H1 (cell line): Measurements from ENCODE around the gene PHAX.

Source experiments
- CBX5 ChIP-seq: fragments of 300-800, 300-1000 bp; sonication (generic); IDR thresholded peaks from 2 replicates; pipeline ENCODE4 v1.7.1; 2016; ENCODE audit warnings: antibody characterized with exemption, low read length, low read depth
- HDAC6 ChIP-seq: IDR thresholded peaks from one replicate; pipeline ENCODE4 v1.7.1; 2012; ENCODE audit warnings: low read depth, mild to moderate bottlenecking, inconsistent platforms, low read length, moderate library complexity
- NRF1 ChIP-seq: IDR thresholded peaks from 2 replicates; pipeline ENCODE4 v1.6.1; 2011; ENCODE audit warnings: mild to moderate bottlenecking, low read depth, low read length, improper control_type of control experiment
- SIN3A ChIP-seq, 2 experiments: IDR thresholded peaks in 1 of 2; conservative IDR thresholded peaks in 1 of 2; 2 replicates each; pipeline ENCODE4 v1.6.1; 2011 to 2012; ENCODE audit warnings: low read length in 2 of 2, improper control_type of control experiment in 1 of 2, low read depth in 1 of 2, mild to moderate bottlenecking in 1 of 2
- TF ChIP-seq, protein P1 (sequence below), 3 experiments: IDR thresholded peaks; 1 replicate in 2 of 3; 2 replicates in 1 of 3; pipeline versions ENCODE4 v1.5.1 to v1.6.1; 2011; ENCODE audit warnings: low read length in 3 of 3, mild to moderate bottlenecking in 3 of 3, inconsistent platforms in 2 of 3, low read depth in 1 of 3, moderate library complexity in 1 of 3; ENCODE audit not compliant: insufficient read depth in 1 of 3; ENCODE audit errors: control extremely low read depth in 1 of 3

DNA sequence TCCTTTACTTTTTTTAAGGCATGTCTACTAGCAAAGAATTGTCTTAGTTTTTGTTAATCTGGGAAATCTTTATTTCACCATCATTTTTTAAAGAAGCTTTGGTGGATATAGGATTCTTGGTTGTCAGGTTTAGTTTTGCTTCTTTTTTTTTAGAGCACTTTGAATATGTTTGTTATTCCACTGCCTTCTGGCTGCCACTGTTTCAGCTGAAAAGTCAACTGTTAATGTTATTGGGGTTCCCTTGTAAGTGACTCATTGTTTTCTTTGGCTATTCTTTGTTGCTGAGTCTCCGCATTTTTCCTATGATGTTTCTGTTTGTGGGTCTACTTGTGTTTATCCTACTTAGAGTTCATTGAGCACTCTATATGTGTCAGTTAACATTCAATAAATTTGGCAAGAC is 44.4 kb downstream of the PHAX start:
- TF ChIP-seq HDAC6 = no peak
- no peak for TF ChIP-seq CBX5
- TF ChIP-seq SIN3A (conservative IDR thresholded peaks at IDR 0.05 in 1 of 2, IDR thresholded peaks at IDR 0.05 in 1 of 2; ENCODE audit: low read depth in 1 of 2, low read length in 2 of 2) = no peak
- TF ChIP-seq, protein P1, sequence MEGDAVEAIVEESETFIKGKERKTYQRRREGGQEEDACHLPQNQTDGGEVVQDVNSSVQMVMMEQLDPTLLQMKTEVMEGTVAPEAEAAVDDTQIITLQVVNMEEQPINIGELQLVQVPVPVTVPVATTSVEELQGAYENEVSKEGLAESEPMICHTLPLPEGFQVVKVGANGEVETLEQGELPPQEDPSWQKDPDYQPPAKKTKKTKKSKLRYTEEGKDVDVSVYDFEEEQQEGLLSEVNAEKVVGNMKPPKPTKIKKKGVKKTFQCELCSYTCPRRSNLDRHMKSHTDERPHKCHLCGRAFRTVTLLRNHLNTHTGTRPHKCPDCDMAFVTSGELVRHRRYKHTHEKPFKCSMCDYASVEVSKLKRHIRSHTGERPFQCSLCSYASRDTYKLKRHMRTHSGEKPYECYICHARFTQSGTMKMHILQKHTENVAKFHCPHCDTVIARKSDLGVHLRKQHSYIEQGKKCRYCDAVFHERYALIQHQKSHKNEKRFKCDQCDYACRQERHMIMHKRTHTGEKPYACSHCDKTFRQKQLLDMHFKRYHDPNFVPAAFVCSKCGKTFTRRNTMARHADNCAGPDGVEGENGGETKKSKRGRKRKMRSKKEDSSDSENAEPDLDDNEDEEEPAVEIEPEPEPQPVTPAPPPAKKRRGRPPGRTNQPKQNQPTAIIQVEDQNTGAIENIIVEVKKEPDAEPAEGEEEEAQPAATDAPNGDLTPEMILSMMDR (IDR thresholded peaks at IDR 0.05; ENCODE audit: control extremely low read depth in 1 of 3, insufficient read depth in 1 of 3, low read depth in 1 of 3, low read length in 3 of 3) = no peak
- TF ChIP-seq NRF1 = no peak
